H1 (cell line): ENCODE results near the gene ADAMTS14. TPM values are rescaled to one million over a fixed set of nuclear protein-coding genes. Genes with fewer than 3 reads are reported as not detected.

ENCODE experiments used
- EP300 ChIP-seq, 2 experiments: IDR thresholded peaks; 1 replicate in 1 of 2; 2 replicates in 1 of 2; pipeline ENCODE4 v1.6.1; 2011 to 2012; ENCODE audit warnings: low read depth in 2 of 2, low read length in 2 of 2, mild to moderate bottlenecking in 2 of 2, borderline replicate concordance in 1 of 2, inconsistent platforms in 1 of 2, moderate library complexity in 1 of 2
- RFX5 ChIP-seq: IDR thresholded peaks from 2 replicates; pipeline ENCODE4 v1.6.1; 2011; ENCODE audit warnings: low read depth, low read length, improper control_type of control experiment, borderline replicate concordance
- SIN3A ChIP-seq, 2 experiments: IDR thresholded peaks in 1 of 2; conservative IDR thresholded peaks in 1 of 2; 2 replicates each; pipeline ENCODE4 v1.6.1; 2011 to 2012; ENCODE audit warnings: low read length in 2 of 2, improper control_type of control experiment in 1 of 2, low read depth in 1 of 2, mild to moderate bottlenecking in 1 of 2
- polyA plus RNA-seq, 7 experiments: library from polyadenylated mRNA; depleted of rRNA in 3 of 7; stranded (reverse) in 5 of 7; unstranded in 2 of 7; fragments of >200 nt in 5 of 7; fragments of 200-250 nt in 2 of 7; gene quantifications; 1 replicate in 5 of 7; 2 replicates in 1 of 7; 4 replicates in 1 of 7; pipeline versions ENCODE4 v1.2.1 to v1.2.3, GENCODE V29; 2011 to 2013; ENCODE audit warnings: missing spikeins in 2 of 7, mixed read lengths in 2 of 7
- total RNA-seq: library from RNA; stranded (reverse); fragmentation: NEBNext Ultra II Directional; extraction: Animal tissue kit (Norgen Biotek cat#: 25700); gene quantifications from 2 replicates; pipeline ENCODE4 v1.2.1, GENCODE V29; 2021
- TF ChIP-seq, protein P1 (sequence below): IDR thresholded peaks from 2 replicates; pipeline ENCODE4 v1.6.1; 2011; ENCODE audit warnings: low read depth, mild to moderate bottlenecking, low read length; ENCODE audit not compliant: insufficient read depth

ADAMTS14 gene
- total and polyA plus RNA-seq, 2 of the 8 experiments (the other 6 are each of a cell fraction or from before 2014, with no cell fraction given): 2.0 to 2.3 TPM

DNA sequence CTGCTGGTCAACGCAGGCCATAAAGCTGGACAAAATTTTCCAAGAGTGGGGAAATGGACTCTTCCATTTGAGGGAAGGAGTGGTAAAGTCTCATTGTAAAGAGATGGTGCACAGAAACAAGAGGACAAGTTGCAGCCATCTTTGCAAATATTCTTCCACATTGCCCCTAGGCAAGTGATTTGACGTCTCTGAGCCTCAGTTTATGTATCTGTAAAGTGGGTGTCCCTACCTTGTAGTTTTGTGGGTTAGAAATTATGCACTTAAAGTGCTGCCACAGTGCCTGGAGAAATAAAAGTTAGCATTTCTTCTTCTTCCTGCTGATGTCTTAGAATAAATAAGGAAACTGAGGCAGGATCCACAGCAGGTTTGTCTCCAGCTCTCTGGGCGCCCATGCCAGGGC, 12.1 kb downstream of the ADAMTS14 start (continued):
- TF ChIP-seq, protein P1, sequence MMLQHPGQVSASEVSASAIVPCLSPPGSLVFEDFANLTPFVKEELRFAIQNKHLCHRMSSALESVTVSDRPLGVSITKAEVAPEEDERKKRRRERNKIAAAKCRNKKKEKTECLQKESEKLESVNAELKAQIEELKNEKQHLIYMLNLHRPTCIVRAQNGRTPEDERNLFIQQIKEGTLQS: no peak
- TF ChIP-seq RFX5: no peak
- TF ChIP-seq EP300 (IDR thresholded peaks at IDR 0.05; ENCODE audit: borderline replicate concordance in 1 of 2, low read depth in 2 of 2, low read length in 2 of 2): no peak
- no peak for TF ChIP-seq SIN3A (conservative IDR thresholded peaks at IDR 0.05 in 1 of 2, IDR thresholded peaks at IDR 0.05 in 1 of 2; ENCODE audit: low read depth in 1 of 2, low read length in 2 of 2)
- TF ChIP-seq, all 59 proteins: peak for 0
